Myocyte (in vitro differentiated cells): ENCODE results near the gene METTL8. TPM values are rescaled to one million over a fixed set of nuclear protein-coding genes. Genes with fewer than 3 reads are reported as not detected.
A peak's percentile ranks its signal among the peaks of the same experiment; 100 is the strongest.
"Not testable (repeated sequence)": the region's sequence is repeated elsewhere in the genome, so short reads cannot be mapped to it uniquely, and the experiment has no call there.

Source experiments
- DNase-seq: peaks from one replicate; pipeline ENCODE4 v3.0.0-alpha.2; 2012; ENCODE audit warnings: low read depth
- total RNA-seq: library from RNA; depleted of rRNA; stranded (reverse); fragments of >200 nt; gene quantifications from 2 replicates; pipeline ENCODE4 v1.2.3, GENCODE V29; 2014

The METTL8 gene
- total RNA-seq, 1 donor from 2014 or later: 34.0 TPM

- DNase-seq: no peak
Measured at GRCh38 chr2:171430516-171431410, 3.0 kb downstream of the METTL8 start.

GRCh38 chr2:171422710-171423495 is 10.9 kb downstream of the METTL8 start:
- DNase-seq: not testable (repeated sequence)

GRCh38 chr2:171420728-171421563 is 12.8 kb downstream of the METTL8 start:
- no peak for DNase-seq

GRCh38 chr2:171419333-171419732 is 14.5 kb downstream of the METTL8 start:
- no peak for DNase-seq

GRCh38 chr2:171416009-171416926 is 17.5 kb downstream of the METTL8 start:
- DNase-seq: peak; percentile 95

- not testable (repeated sequence) for DNase-seq
Measured at GRCh38 chr2:171414645-171415044, 19.1 kb downstream of the METTL8 start.

GRCh38 chr2:171412571-171413175 is 21.1 kb downstream of the METTL8 start:
- DNase-seq: no peak

- no peak for DNase-seq
Measured at GRCh38 chr2:171411791-171412483, 21.9 kb downstream of the METTL8 start.

GRCh38 chr2:171411214-171411613 is 22.6 kb downstream of the METTL8 start:
- DNase-seq: no peak

GRCh38 chr2:171410624-171411023 is 23.2 kb downstream of the METTL8 start:
- DNase-seq: no peak

GRCh38 chr2:171410101-171410500 is 23.7 kb downstream of the METTL8 start:
- peak; percentile 14 for DNase-seq

GRCh38 chr2:171409436-171409971 is 24.3 kb downstream of the METTL8 start:
- no peak for DNase-seq

- no peak for DNase-seq
Measured at GRCh38 chr2:171407676-171408044, 26.1 kb downstream of the METTL8 start.

- DNase-seq: peak; percentile 29
Measured at GRCh38 chr2:171407030-171407675, 26.6 kb downstream of the METTL8 start.

- DNase-seq: no peak
Measured at GRCh38 chr2:171406044-171406443, 27.7 kb downstream of the METTL8 start.

GRCh38 chr2:171405546-171405945 is 28.2 kb downstream of the METTL8 start:
- DNase-seq: no peak

- no peak for DNase-seq
Measured at GRCh38 chr2:171404719-171405118, 29.1 kb downstream of the METTL8 start.

- DNase-seq: peak; percentile 60
Measured at GRCh38 chr2:171404261-171404660, 29.5 kb downstream of the METTL8 start.
